Neutrophil (primary cell): ENCODE results near the gene PLEKHG3.

Source experiments
- H3K27ac ChIP-seq: fragments of 200-600 bp; sonication (generic); 2 replicates; pipeline ENCODE4 v1.5.1; 2016; ENCODE audit warnings: mild to moderate bottlenecking, moderate library complexity
- H3K27me3 ChIP-seq: fragments of 200-600 bp; sonication (generic); 2 replicates; pipeline ENCODE4 v1.6.0; 2016; ENCODE audit warnings: mild to moderate bottlenecking
- H3K36me3 ChIP-seq: fragments of 200-600 bp; sonication (generic); 2 replicates; pipeline ENCODE4 v1.5.1; 2017
- H3K4me1 ChIP-seq, 2 experiments: fragments of 200-600 bp in 1 of 2; sonication (generic) in 1 of 2; 1 replicate in 1 of 2; 2 replicates in 1 of 2; pipeline versions ENCODE4 v1.5.1 to v1.6.1; 2013 to 2016; ENCODE audit warnings: low read depth in 1 of 2, low read length in 1 of 2, mild to moderate bottlenecking in 1 of 2, moderate library complexity in 1 of 2; ENCODE audit not compliant: control insufficient read depth in 1 of 2, insufficient read depth in 1 of 2
- H3K4me3 ChIP-seq, 2 experiments: fragments of 200-600 bp in 1 of 2; sonication (generic) in 1 of 2; 1 replicate in 1 of 2; 2 replicates in 1 of 2; pipeline ENCODE4 v1.5.1; 2013 to 2016; ENCODE audit warnings: low read depth in 1 of 2, low read length in 1 of 2, mild to moderate bottlenecking in 1 of 2, moderate library complexity in 1 of 2
- H3K9me3 ChIP-seq: fragments of 200-600 bp; sonication (generic); 2 replicates; pipeline ENCODE4 v1.5.1; 2016
- CTCF ChIP-seq: fragments of 200-600 bp; sonication (generic); IDR thresholded peaks from 2 replicates; pipeline ENCODE4 v1.5.1; 2016; ENCODE audit warnings: antibody characterized with exemption

Gene PLEKHG3

GRCh38 chr14:64768401-64769095, 64.3 kb downstream of the PLEKHG3 start:
- Histone ChIP-seq H3K9me3 (no peaks in the 10 kb centered on the region), H3K36me3 (no peaks in the 10 kb centered on the region), H3K27ac (no peak overlapping the region), H3K4me3 (no peak overlapping the region), H3K4me1 (peaks cover 10 to 13% of the 10 kb centered on the region in 2 experiments), H3K27me3 (peaks cover 8% of the 10 kb centered on the region)
- TF ChIP-seq CTCF: no peak

- peaks cover 4 to 6% of the 10 kb centered on the region in 2 experiments for H3K4me1 ChIP-seq
- H3K9me3 ChIP-seq: no peaks in the 10 kb centered on the region
- no peak for TF ChIP-seq CTCF
- H3K27ac ChIP-seq: no peak overlapping the region
- H3K4me3 ChIP-seq: no peak overlapping the region
- H3K36me3 ChIP-seq: no peaks in the 10 kb centered on the region
- H3K27me3 ChIP-seq: peaks cover under 1% of the 10 kb centered on the region
Observed at GRCh38 chr14:64769096-64770020, 65.1 kb downstream of the PLEKHG3 start.

GRCh38 chr14:64770751-64771150, 66.5 kb downstream of the PLEKHG3 start:
- H3K9me3 ChIP-seq: no peaks in the 10 kb centered on the region
- H3K27ac ChIP-seq: no peak overlapping the region
- no peaks in the 10 kb centered on the region for H3K36me3 ChIP-seq
- no peaks in the 10 kb centered on the region for H3K27me3 ChIP-seq
- H3K4me3 ChIP-seq: no peak overlapping the region
- no peaks in the 10 kb centered on the region for H3K4me1 ChIP-seq
- no peak for TF ChIP-seq CTCF

DNA sequence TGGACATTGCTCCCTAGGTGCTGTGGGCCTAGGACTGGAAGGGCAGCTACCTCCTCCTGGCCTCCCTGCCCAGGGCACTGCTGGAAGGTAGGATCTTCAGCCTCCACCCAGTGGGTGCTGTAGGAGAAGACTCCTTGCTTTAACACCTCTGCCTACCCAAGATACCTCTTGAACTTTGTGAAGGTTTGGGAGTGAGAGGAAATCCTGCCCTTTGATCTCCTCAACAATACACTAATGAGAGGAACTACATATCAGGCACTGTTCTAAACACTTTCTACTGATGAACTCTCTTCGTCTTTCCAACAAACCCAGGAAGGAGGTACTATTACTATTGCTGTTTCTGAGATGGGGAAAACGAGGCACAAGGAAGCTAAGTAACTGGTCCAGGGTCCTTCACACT, 66.9 kb downstream of the PLEKHG3 start:
- Histone ChIP-seq H3K27me3 (no peaks in the 10 kb centered on the region), H3K36me3 (no peaks in the 10 kb centered on the region)
- TF ChIP-seq CTCF: no peak

DNA sequence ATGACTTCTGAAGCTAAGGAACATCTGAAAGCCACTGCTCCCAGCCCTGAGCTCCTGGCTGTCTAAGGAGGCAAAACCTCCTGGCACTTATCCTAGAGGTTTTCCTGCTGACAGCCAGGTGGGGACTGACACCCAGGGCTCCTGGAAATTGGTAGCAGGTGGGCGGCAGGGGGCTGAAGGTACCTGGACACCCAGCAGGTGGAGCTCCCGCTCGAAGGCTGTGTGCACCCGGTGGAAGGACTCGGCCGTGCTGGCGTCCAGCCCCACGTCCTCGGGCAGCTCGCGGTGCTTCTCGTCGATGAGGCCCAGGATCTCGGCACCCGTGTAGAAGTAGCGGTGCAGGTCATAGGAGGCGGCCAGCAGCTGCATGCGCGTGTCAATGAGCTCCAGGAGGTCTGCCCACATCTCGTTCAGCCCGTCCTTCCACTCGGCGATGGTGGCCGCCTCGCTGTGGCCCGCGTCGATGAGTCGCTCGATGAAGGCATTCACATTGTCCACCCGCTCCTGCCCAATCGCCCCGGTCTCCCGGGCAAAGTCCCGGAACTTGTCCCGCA, 68.2 kb downstream of the PLEKHG3 start:
- TF ChIP-seq CTCF: no peak
- no peak overlapping the region for H3K4me3 ChIP-seq
- no peaks in the 10 kb centered on the region for H3K9me3 ChIP-seq
- no peaks in the 10 kb centered on the region for H3K27me3 ChIP-seq
- H3K36me3 ChIP-seq: no peaks in the 10 kb centered on the region
- H3K27ac ChIP-seq: no peak overlapping the region
- H3K4me1 ChIP-seq: no peaks in the 10 kb centered on the region

More for the DNA sequence above, 66.9 kb downstream of the PLEKHG3 start:
- no peaks in the 10 kb centered on the region for H3K4me1 ChIP-seq
- H3K27ac ChIP-seq: no peak overlapping the region
- H3K9me3 ChIP-seq: no peaks in the 10 kb centered on the region
- H3K4me3 ChIP-seq: no peak overlapping the region
